ENCODE measurements around the gene THUMPD2. TPM values are rescaled to one million over a fixed set of nuclear protein-coding genes. Genes with fewer than 3 reads are reported as not detected.
"Not testable (repeated sequence)": the region's sequence is repeated elsewhere in the genome, so short reads cannot be mapped to it uniquely, and the experiment has no call there.

THUMPD2 gene
- 10 to 100 TPM; 18.0 to 18.8 TPM for total RNA-seq

GRCh38 chr2:39778775-39779340 lies at the start of gene THUMPD2:
Gene THUMPD2, minus strand, starts transcription at chr2:39779258. Its CDS starts 19 bp downstream, at chr2:39779239.
- ChIA-PET CTCF (no interaction called here), POLR2A (no interaction called here)

GRCh38 chr2:39821871-39822270 lies 42.8 kb upstream of the THUMPD2 start:
- ChIA-PET CTCF (no interaction called here), POLR2A (no interaction called here)

- ChIA-PET POLR2A (no interaction called here), CTCF (no interaction called here)
Observed at GRCh38 chr2:39816845-39817244, 37.8 kb upstream of the THUMPD2 start.

- ChIA-PET CTCF (no interaction called here), POLR2A (no interaction called here)
Observed at GRCh38 chr2:39816428-39816827, 37.4 kb upstream of the THUMPD2 start.

- POLR2A ChIA-PET: no interaction called here
- CTCF ChIA-PET: no interaction called here
Observed at GRCh38 chr2:39805936-39806608, 27.0 kb upstream of the THUMPD2 start.

GRCh38 chr2:39803839-39804238 lies 24.8 kb upstream of the THUMPD2 start:
- ChIA-PET CTCF (no interaction called here), POLR2A (no interaction called here)

- ChIA-PET POLR2A (no interaction called here), CTCF (no interaction called here)
Observed at GRCh38 chr2:39800752-39801151, 21.7 kb upstream of the THUMPD2 start.

- POLR2A ChIA-PET: no interaction called here
- CTCF ChIA-PET: no interaction called here
Observed at GRCh38 chr2:39796134-39796533, 17.1 kb upstream of the THUMPD2 start.

- CTCF ChIA-PET, POLR2A ChIA-PET: not testable (repeated sequence)
Observed at GRCh38 chr2:39790216-39790818, 11.3 kb upstream of the THUMPD2 start.

- ChIA-PET CTCF (no interaction called here), POLR2A (no interaction called here)
Observed at GRCh38 chr2:39787950-39788349, 8.9 kb upstream of the THUMPD2 start.

GRCh38 chr2:39786761-39787522 lies 7.9 kb upstream of the THUMPD2 start:
- CTCF ChIA-PET: no interaction called here
- POLR2A ChIA-PET: no interaction called here

GRCh38 chr2:39782591-39782990 lies 3.5 kb upstream of the THUMPD2 start:
- CTCF ChIA-PET: no interaction called here
- POLR2A ChIA-PET: no interaction called here

GRCh38 chr2:39781697-39782096 lies 2.6 kb upstream of the THUMPD2 start:
- POLR2A ChIA-PET: no interaction called here

GRCh38 chr2:39780825-39781600 lies 2.0 kb upstream of the THUMPD2 start:
- ChIA-PET POLR2A (no interaction called here), CTCF (interaction anchor here (0.6 kb wide), 1 partner anchor 1095 kb away, joined by 3 read pairs; no protein-coding TSS in a partner anchor)

More at GRCh38 chr2:39781697-39782096, 2.6 kb upstream of the THUMPD2 start:
- CTCF ChIA-PET: no interaction called here

GRCh38 chr2:39779927-39780326 lies 869 bp upstream of the THUMPD2 start:
- ChIA-PET POLR2A (no interaction called here), CTCF (no interaction called here)

GRCh38 chr2:39779341-39779851 lies 338 bp upstream of the THUMPD2 start:
- CTCF ChIA-PET: no interaction called here
- POLR2A ChIA-PET: no interaction called here

- CTCF ChIA-PET: no interaction called here
Observed at GRCh38 chr2:39778233-39778632, 825 bp downstream of the THUMPD2 start.

GRCh38 chr2:39772812-39773152 lies 6.3 kb downstream of the THUMPD2 start:
- ChIA-PET CTCF (no interaction called here), POLR2A (no interaction called here)

More at GRCh38 chr2:39778233-39778632, 825 bp downstream of the THUMPD2 start:
- POLR2A ChIA-PET: no interaction called here

GRCh38 chr2:39772086-39772811 lies 6.8 kb downstream of the THUMPD2 start:
- ChIA-PET CTCF (no interaction called here), POLR2A (no interaction called here)

- ChIA-PET CTCF (no interaction called here), POLR2A (no interaction called here)
Observed at GRCh38 chr2:39762448-39762847, 16.6 kb downstream of the THUMPD2 start.
